Measurements from ENCODE around the gene ADAMTSL1.

The ADAMTSL1 gene

DNA sequence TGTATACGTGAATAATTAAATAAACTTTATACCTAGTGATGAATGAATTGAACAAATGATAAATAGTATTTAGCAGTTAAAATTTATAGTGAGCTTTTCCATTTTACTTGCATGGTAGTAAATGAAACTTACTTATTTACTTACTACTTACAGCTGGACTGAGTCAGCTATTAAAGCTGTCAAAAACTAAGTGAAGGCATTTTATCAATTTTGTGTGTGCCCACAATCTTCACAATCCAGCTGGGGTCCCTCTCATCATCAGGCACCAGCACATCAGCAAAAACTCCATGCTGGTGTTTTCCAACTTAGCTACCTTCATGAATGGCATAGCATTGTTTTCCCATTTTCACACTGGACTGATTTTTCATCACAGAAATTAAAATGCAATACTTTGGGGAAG, 478.0 kb downstream of the ADAMTSL1 start:
- H3K4me3 ChIP-seq (ENCODE audit: low read depth in 1 of 2, low read length in 2 of 2), result no peak overlapping the region
- H3K27me3 ChIP-seq (ENCODE audit: control insufficient read depth in 1 of 2, insufficient read depth in 2 of 2, low read length in 2 of 2), result no peaks in the 10 kb centered on the region
- H3K9ac ChIP-seq (ENCODE audit: low read length), result no peak overlapping the region
- H3K36me3 ChIP-seq (ENCODE audit: insufficient read depth, low read length), result no peaks in the 10 kb centered on the region
- no peaks in the 10 kb centered on the region for H3K4me1 ChIP-seq (ENCODE audit: insufficient read depth, low read length)
- no peaks in the 10 kb centered on the region for H3K9me3 ChIP-seq (ENCODE audit: low read length)
- H3K27ac ChIP-seq (ENCODE audit: low read depth, low read length), result no peak overlapping the region

DNA sequence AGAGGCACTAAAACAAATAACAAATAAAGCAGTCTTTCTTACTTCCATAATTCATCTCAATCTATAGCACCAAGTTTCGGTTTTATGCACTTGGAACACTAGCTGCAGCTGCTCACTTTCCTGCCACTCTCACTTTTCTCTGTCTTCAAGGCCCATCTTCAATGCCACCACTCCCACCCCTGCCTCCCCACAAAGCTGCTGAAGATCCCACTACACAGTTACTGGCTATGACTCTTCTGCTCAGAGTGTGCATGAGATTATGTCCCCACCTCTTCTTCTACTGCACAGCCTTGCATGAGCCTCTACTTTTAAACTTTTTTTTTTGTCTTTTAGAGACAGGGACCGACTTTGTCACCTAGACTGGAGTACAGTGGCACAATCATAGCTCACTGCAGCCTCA, 481.7 kb downstream of the ADAMTSL1 start:
- Histone ChIP-seq H3K36me3 (ENCODE audit: insufficient read depth, low read length) (no peaks in the 10 kb centered on the region), H3K4me1 (ENCODE audit: insufficient read depth, low read length) (no peaks in the 10 kb centered on the region), H3K27ac (ENCODE audit: low read depth, low read length) (no peak overlapping the region), H3K9ac (ENCODE audit: low read length) (no peak overlapping the region), H3K4me3 (ENCODE audit: low read depth in 1 of 2, low read length in 2 of 2) (no peak overlapping the region), H3K27me3 (ENCODE audit: control insufficient read depth in 1 of 2, insufficient read depth in 2 of 2, low read length in 2 of 2) (no peaks in the 10 kb centered on the region), H3K9me3 (ENCODE audit: low read length) (no peaks in the 10 kb centered on the region)
